Adipose tissue (tissue), 3 donors: Measurements from ENCODE around the gene FDXACB1. TPM values are rescaled to one million over a fixed set of nuclear protein-coding genes. Genes with fewer than 3 reads are reported as not detected.

ENCODE experiments used
- H3K27ac ChIP-seq: one replicate; pipeline ENCODE4 v1.5.1; 2013; ENCODE audit warnings: low read depth, low read length
- WGBS, 3 donors: extraction: QIAGEN DNeasy Blood & Tissue Kit; methylation state at CpG; one replicate each; pipeline ENCODE4 v1.1.7; 2013; 5-methylcytosine and 5-hydroxymethylcytosine counted together
- polyA plus RNA-seq, 3 donors: library from polyadenylated mRNA; stranded (reverse); fragments of 200-250 nt; gene quantifications; one replicate each; pipeline ENCODE4 v1.2.3, GENCODE V29; 2013
- donor health status: healthy with polysubstance abuse.
- donor health status: Bipolar disorder and iron deficiency.
- donor health status: healthy.

The FDXACB1 gene
- polyA plus RNA-seq, 3 donors = 0.89 to 1.8 (median 1.5) TPM

- no peak overlapping the region for H3K27ac ChIP-seq
- WGBS, 3 donors = 78 to 84% (median 83%) methylated on average over 2 of the region's 2 CpGs
These were observed 26.9 kb downstream of the FDXACB1 start for GRCh38 chr11:111852103-111852502.

DNA sequence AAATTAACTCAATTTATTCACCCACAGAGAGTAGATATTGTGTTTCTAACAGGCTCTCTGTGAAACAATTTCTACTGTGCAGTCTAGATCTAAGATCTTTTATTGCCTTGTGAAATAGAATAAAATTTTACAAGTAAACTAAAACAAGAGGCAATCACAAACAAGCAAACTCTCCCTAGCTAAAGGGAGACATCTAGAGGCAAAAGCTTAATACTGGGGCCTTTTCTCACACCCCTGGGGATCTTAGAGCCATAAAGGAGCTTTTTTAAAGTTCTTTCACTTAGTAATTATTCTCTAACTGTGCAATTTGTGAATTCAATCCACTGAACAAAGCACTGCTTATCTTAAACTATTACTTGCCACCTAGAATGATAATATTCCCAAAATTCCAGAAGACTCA is 27.3 kb downstream of the FDXACB1 start:
- H3K27ac ChIP-seq = no peak overlapping the region

DNA sequence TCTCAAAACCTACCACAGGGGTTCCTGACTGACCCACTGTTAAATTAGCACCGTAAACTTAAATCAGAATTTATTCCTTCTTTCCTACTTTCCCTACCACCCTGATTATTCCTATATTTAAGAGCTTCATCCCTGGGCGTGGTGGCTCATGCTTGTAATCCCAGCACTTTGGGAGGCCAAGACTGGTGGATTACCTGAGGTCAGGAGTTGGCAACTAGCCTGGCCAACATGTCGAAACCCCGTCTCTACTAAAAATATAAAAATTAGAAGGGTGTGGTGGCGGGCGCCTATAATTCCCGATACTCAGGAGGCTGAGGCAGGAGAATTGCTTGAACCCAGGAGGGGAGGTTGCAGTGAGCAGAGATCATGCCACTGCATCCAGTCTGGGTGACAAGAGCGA is 27.9 kb downstream of the FDXACB1 start:
- WGBS, 3 donors = 90 to 96% (median 91%) methylated on average over 8 of the region's 8 CpGs
- H3K27ac ChIP-seq = no peak overlapping the region

DNA sequence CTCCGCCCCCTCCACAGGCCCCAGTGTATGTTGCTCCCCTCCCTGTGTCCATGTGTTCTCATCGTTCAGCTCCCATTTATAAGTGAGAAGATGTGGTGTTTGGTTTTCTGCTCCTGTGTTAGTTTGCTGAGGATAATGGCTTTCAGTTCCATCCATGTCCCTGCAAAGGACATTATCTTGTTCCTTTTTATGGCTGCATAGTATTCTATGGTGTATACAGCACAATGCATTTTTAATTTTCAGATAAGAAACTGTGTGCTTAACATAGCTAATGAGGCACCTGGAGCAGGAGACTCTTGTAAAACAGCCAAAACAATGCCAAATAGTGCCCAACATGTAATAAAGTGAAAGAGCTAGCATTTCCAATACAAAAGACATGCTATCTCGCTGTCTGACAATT is 29.3 kb downstream of the FDXACB1 start:
- WGBS, 3 donors = 96 to 98% (median 97%) methylated on average over 3 of the region's 3 CpGs
- H3K27ac ChIP-seq = no peak overlapping the region

- no peak overlapping the region for H3K27ac ChIP-seq
- 46 to 54% (median 53%) methylated on average over 1 of the region's 1 CpG for WGBS, 3 donors
These were observed 32.3 kb downstream of the FDXACB1 start for GRCh38 chr11:111846636-111847035.

DNA sequence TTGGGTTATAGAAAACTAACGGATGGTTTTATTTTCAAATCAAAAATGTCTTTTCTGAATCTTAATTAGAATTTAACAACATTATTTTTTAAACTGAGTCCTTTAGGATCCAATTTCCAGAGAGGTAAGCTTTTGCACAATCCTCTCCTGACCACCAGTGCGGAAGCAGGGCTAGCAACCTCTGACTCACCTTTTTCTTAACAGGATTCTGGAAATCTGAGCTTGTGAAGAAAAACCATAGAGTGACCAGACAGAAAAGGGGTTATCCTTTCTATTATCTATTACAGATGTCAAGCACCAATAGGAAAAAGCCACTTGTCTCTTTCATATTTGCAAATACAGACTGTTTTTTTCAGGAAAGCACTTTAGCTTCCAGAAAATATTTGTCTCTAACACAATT is 32.9 kb downstream of the FDXACB1 start:
- WGBS, 3 donors = 58 to 85% (median 60%) methylated on average over 2 of the region's 2 CpGs
- no peak overlapping the region for H3K27ac ChIP-seq

DNA sequence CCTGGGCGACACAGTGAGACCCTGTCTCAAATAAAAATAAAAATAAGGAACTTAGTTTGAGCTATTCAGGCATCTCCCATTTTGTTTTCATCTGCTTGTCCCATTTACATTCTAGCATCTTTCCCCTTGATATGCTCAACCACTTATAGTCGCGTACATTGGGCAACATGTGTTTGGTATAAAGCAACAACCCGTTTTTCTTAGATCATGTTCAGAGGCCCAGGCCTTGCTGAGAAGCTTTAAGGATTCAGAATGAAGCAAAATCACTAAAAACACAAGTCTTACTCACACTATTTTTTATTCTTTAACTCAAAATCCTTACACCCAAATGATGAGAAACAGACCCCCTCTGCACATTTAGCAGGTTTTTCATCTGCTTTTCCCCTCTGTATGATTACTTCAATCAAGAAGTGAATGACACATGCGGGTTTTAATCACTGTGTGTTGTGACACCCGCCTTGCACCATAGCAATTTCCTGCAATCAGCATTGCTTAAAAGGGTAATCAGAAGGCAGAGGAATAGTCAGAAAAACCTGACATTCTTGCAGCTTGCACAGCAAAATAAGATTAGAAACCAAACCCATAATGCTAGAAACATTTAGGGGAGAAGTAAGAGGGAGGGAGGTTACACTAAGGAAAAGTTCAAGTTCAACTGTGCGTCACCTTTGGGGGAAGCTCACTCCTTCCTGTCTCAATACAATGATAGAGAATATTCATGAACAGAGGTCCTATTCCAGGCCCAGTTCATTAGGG is 33.5 kb downstream of the FDXACB1 start:
- 48 to 91% (median 51%) methylated on average over 7 of the region's 7 CpGs for WGBS, 3 donors
- no peak overlapping the region for H3K27ac ChIP-seq

DNA sequence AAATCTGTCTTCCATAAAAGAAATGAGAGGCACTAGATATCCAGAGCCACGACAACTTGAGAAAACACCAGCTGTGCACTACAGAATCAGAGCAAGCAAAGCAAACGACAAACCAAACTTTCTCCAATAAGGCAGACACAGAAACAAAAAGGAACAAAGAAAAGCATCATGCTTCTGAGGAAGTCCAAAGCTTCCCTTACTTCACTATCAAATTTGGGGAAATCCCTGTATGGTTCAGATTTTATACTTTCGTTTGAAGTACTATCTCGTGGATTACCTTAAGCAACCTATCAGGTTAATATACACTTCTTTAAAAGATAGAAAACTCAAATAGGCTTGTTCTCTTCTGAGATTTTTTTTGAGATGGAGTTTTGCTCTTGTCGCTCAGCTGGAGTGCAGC is 35.3 kb downstream of the FDXACB1 start:
- WGBS, 3 donors = 69 to 82% (median 80%) methylated on average over 5 of the region's 5 CpGs
- no peak overlapping the region for H3K27ac ChIP-seq

GRCh38 chr11:111841370-111842053 is 37.5 kb downstream of the FDXACB1 start:
- 22 to 26% (median 23%) methylated on average over 10 of the region's 10 CpGs for WGBS, 3 donors
- H3K27ac ChIP-seq = no peak overlapping the region

DNA sequence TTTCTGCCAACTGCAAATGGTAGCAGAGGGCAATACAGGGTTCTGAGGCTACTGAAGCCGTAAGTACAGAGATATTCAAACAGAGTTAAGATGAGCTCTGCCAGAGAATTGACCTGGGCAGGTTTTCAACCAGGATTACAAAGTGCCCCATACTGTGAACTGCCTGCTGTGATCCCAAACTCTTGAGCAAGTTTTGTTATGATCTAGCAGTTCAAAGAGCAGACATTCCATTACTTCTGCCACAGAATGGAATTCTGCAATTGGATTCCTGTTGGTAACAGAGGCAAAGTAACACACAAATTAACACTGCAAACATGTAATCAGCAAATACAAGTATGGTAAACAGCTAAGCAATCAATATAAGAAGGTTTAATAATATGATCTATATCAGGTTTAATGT is 38.8 kb downstream of the FDXACB1 start:
- 79 to 83% (median 79%) methylated on average over 1 of the region's 1 CpG for WGBS, 3 donors
- H3K27ac ChIP-seq = no peak overlapping the region

- no peak overlapping the region for H3K27ac ChIP-seq
- 93 to 95% (median 94%) methylated on average over 5 of the region's 5 CpGs for WGBS, 3 donors
These were observed 40.9 kb downstream of the FDXACB1 start for GRCh38 chr11:111838054-111838453.

DNA sequence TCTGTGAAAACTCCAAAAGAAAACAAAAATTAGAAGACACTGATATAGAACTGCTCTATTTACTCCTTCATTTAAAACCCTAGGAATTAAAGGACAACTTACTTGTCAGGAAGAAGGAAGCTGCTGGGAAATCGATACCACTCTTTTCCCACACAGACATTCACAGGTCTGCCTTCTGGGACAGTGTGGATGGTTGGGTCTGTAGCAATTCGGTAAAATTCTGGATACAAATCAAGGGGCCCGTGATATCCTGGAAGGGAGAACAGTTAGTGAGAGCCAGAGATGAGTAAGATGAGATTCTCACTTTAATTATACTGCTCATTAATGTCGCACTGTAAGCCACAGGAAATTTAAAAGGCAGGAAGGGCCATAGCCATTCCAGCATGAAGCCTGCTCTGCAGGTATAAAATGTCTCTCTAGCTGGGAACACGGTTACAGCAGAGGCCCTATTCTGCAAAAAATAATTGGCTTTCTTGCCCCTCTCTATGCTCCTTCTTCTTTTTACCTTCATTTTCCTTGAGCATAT is 41.5 kb downstream of the FDXACB1 start:
- H3K27ac ChIP-seq = no peak overlapping the region
- WGBS, 3 donors = 72 to 86% (median 82%) methylated on average over 5 of the region's 5 CpGs

DNA sequence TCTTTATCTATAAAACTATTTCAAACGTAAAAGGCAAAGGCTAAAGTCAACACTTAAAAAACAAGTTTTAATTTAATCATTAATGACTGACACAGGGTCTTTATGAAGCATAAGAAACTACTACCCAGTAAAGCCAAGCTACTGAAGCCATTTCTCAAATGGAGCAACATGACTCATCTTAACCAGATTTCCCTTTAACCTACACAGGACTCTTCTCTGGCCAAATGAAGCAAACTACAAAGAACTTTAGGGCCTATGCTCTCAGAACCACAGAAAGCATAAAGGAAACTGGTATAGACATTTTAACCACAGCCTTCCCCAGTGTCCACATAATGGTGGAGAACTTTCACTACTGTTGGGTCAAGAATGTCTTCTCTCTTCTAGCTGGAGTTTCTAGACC is 42.2 kb downstream of the FDXACB1 start:
- 27 to 82% (median 79%) methylated on average over 1 of the region's 1 CpG for WGBS, 3 donors
- no peak overlapping the region for H3K27ac ChIP-seq

- no peak overlapping the region for H3K27ac ChIP-seq
- 52 to 72% (median 63%) methylated on average over 1 of the region's 1 CpG for WGBS, 3 donors
These were observed 42.8 kb downstream of the FDXACB1 start for GRCh38 chr11:111836162-111836561.

GRCh38 chr11:111835665-111836064 is 43.3 kb downstream of the FDXACB1 start:
- WGBS, 3 donors = 95 to 96% (median 95%) methylated on average over 7 of the region's 7 CpGs
- H3K27ac ChIP-seq = no peak overlapping the region

DNA sequence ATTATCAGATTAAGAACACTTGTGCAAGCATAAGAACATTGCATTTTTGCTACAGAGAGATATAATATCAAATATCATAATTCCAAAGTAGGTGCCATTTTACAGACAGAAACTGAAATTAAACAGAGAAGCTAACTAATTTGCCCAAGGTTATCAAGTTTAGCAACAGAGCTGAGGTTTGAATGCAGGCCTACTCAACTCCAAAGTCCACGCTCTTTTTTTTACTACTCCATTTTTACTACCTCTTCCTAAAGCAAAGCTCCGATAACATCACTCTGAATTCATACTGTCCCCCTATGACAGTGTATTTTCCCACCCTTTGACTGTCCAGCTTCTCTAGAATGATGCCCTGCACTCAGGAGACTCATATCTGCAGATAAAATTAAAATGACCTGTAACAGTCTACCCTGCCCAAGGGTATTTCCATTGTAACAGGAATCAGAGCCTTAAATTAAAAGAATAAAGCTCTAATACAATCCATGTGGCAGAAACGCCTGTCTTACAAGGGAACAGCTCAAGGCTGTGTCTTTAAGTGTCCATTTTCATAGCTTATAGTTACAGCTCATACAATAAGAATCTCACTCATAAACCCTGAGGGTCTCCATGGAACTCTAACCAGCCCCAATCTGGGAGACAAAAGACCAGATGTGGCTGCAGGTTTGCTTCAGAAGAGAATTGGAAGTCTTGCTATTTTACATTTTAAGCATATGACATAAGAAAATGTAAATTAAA is 44.4 kb downstream of the FDXACB1 start:
- WGBS, 3 donors = 86 to 93% (median 89%) methylated on average over 3 of the region's 3 CpGs
- no peak overlapping the region for H3K27ac ChIP-seq

GRCh38 chr11:111833524-111833923 is 45.4 kb downstream of the FDXACB1 start:
- WGBS, 3 donors = 68 to 78% (median 76%) methylated on average over 4 of the region's 4 CpGs
- H3K27ac ChIP-seq = no peak overlapping the region

DNA sequence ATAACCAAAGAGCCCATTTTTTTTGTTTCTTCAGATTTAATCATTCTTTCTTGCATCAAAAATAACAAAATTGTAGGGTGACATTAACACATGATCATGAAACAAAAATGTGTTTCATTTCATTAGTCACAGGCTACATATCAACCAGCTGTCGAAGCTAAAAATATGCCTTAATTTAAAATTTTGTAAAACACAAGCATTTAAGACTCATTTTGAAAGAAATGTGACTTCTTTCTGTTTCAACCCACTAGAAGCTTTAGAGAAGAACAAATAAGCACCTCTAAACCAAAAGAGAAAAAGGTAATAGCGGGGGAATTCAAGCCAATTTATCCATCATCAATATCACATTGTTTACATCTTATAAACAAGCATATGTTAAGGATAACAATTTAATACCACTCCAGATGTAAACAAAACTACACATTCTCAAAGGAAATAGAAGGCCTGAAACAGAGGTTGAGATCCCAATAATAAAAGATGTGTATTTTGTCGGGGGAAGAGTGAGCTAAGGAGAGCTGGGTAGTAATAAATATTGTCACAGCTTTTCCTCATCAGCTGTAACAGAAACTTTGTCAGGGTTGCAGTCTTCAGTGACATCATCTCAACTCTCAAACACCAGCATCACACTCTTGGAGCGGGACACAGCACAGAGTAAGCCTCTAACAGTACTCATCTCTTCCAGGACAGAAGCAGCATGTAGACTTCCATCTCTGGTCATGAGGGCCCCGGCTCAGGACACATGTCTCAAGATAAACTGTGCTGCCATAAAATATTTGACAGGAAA is 49.6 kb downstream of the FDXACB1 start:
- WGBS, 3 donors = 88 to 91% (median 89%) methylated on average over 5 of the region's 5 CpGs
- no peak overlapping the region for H3K27ac ChIP-seq
